Mammary epithelial cell (primary cell): Measurements from ENCODE around the gene ERVV-1.

ENCODE experiments used
- CTCF ChIP-seq, 2 donors: IDR thresholded peaks in 1 of 2; conservative IDR thresholded peaks in 1 of 2; 2 replicates each; pipeline ENCODE4 v1.5.1; 2011 to 2012; ENCODE audit warnings: inconsistent platforms in 2 of 2, low read length in 2 of 2, mild to moderate bottlenecking in 2 of 2, control low read depth in 1 of 2, low read depth in 1 of 2; ENCODE audit not compliant: insufficient read depth in 1 of 2; ENCODE audit errors: extremely low read depth in 1 of 2
- EZH2 ChIP-seq: IDR thresholded peaks from 2 replicates; pipeline ENCODE4 v1.6.1; 2012; ENCODE audit warnings: low read length, inconsistent platforms, borderline replicate concordance

GRCh38 chr19:53057904-53058580 is 44.3 kb downstream of the ERVV-1 start:
- no peak for TF ChIP-seq CTCF (conservative IDR thresholded peaks at IDR 0.05 in 1 of 2, IDR thresholded peaks at IDR 0.05 in 1 of 2; ENCODE audit: extremely low read depth in 1 of 2, insufficient read depth in 1 of 2, low read depth in 1 of 2, low read length in 2 of 2)
- no peak for TF ChIP-seq EZH2
